Spleen (tissue), 7 donors: ENCODE measurements around the gene TEAD1.

Experiments
- POLR2A ChIP-seq, 3 donors: fragments of 450-650 bp; IDR thresholded peaks; one replicate each; pipeline ENCODE4 v1.5.1; 2017; ENCODE audit warnings: antibody characterized with exemption in 3 of 3, mild to moderate bottlenecking in 1 of 3
- POLR2AphosphoS5 ChIP-seq, 3 donors: sonication (generic); formaldehyde crosslinking; IDR thresholded peaks; one replicate each; pipeline ENCODE4 v1.5.1; 2017; ENCODE audit warnings: antibody characterized with exemption in 3 of 3
- TF ChIP-seq, protein P1 (sequence below), 11 experiments: fragments of 200-600 bp in 7 of 11; fragments of 450-650 bp in 4 of 11; sonication (generic) in 4 of 11; IDR thresholded peaks in 8 of 11; conservative IDR thresholded peaks in 3 of 11; 1 replicate in 7 of 11; 2 replicates in 4 of 11; pipeline versions ENCODE4 v1.4.0 to v1.8.0; 2016 to 2021; ENCODE audit warnings: antibody characterized with exemption in 11 of 11, inconsistent platforms in 4 of 11, mild to moderate bottlenecking in 1 of 11
- donor health status: DM: no; HTN: no; CAD: no; lungs with moderate emphysema.
- donor health status: DM: no; HTN: no; CAD: no.
- donor health status: DM: no; HTN: no; CAD: no.

- TF ChIP-seq, protein P1, sequence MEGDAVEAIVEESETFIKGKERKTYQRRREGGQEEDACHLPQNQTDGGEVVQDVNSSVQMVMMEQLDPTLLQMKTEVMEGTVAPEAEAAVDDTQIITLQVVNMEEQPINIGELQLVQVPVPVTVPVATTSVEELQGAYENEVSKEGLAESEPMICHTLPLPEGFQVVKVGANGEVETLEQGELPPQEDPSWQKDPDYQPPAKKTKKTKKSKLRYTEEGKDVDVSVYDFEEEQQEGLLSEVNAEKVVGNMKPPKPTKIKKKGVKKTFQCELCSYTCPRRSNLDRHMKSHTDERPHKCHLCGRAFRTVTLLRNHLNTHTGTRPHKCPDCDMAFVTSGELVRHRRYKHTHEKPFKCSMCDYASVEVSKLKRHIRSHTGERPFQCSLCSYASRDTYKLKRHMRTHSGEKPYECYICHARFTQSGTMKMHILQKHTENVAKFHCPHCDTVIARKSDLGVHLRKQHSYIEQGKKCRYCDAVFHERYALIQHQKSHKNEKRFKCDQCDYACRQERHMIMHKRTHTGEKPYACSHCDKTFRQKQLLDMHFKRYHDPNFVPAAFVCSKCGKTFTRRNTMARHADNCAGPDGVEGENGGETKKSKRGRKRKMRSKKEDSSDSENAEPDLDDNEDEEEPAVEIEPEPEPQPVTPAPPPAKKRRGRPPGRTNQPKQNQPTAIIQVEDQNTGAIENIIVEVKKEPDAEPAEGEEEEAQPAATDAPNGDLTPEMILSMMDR (IDR thresholded peaks at IDR 0.05 in 8 of 11, conservative IDR thresholded peaks at IDR 0.05 in 3 of 11), result no peak
- no peak for TF ChIP-seq POLR2A (IDR thresholded peaks at IDR 0.05)
- TF ChIP-seq POLR2AphosphoS5 (IDR thresholded peaks at IDR 0.05), result no peak
Observed at GRCh38 chr11:12762696-12763324, 88.6 kb downstream of the TEAD1 start.
